ENCODE measurements around the gene CYREN.
"Not testable (repeated sequence)": the region's sequence is repeated elsewhere in the genome, so short reads cannot be mapped to it uniquely, and the experiment has no call there.

Gene CYREN

GRCh38 chr7:135147341-135147898, 23.1 kb downstream of the CYREN start:
- no peaks in the 10 kb centered on the region for H3K4me1 ChIP-seq (ENCODE audit: control insufficient read depth, insufficient read depth, low read length)
- no peak overlapping the region for H3K4me3 ChIP-seq (ENCODE audit: low read length)
- H3K36me3 ChIP-seq (ENCODE audit: control insufficient read depth, insufficient read depth, low read length): no peaks in the 10 kb centered on the region
- H3K9me3 ChIP-seq (ENCODE audit: control insufficient read depth, insufficient read depth, low read length): no peaks in the 10 kb centered on the region
- H3K27me3 ChIP-seq (ENCODE audit: control insufficient read depth, insufficient read depth, low read length): no peaks in the 10 kb centered on the region
- no peak for DNase-seq (ENCODE audit: low read depth, low spot score)
- WGBS (ENCODE audit: insufficient coverage, insufficient read length): no CpG with 5 or more reads among the region's 6 CpGs
- no peak overlapping the region for H3K27ac ChIP-seq (ENCODE audit: low read length)

DNA sequence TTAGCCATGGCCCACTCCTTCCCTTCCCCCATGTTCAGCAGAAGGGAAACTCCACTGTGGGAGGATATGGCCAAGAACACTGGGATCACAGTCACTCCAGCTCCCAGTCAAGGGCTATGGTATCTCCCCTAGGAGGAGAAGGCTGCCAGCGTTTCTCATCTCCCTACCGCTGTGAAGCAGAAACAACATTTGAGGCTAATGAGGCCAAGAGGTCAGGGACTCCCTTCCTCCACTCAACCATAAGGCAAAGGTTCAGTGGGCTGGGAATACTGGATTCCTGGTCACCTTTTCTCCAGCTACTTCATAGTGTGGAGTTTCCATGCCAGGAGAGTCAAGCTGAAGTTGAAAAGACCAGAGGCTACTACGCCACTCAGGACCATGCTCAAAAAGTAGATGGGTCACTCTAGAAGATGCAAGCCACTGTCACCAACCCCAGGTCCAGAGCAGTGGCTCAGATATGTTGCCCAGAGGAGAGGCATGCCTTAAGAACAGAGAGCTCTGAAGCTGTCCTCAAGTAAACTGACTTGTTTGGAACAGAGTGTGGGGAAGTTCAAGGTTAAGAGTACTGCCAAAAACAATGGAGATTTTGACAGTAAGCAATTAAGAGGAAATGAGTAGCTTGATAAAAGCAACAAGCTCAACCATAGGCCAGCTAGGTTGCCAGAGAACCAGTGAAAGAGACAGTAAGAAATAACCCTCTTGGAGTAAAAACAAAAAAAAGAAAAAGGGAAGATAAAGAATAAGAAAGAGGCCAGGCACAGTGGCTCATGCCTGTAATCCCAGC, 26.4 kb downstream of the CYREN start:
- no peak for DNase-seq (ENCODE audit: low read depth, low spot score)
- H3K9me3 ChIP-seq (ENCODE audit: control insufficient read depth, insufficient read depth, low read length): no peaks in the 10 kb centered on the region
- no peak overlapping the region for H3K4me3 ChIP-seq (ENCODE audit: low read length)
- no peaks in the 10 kb centered on the region for H3K4me1 ChIP-seq (ENCODE audit: control insufficient read depth, insufficient read depth, low read length)
- H3K36me3 ChIP-seq (ENCODE audit: control insufficient read depth, insufficient read depth, low read length): no peaks in the 10 kb centered on the region
- WGBS (ENCODE audit: insufficient coverage, insufficient read length): no CpG with 5 or more reads among the region's 3 CpGs
- H3K27me3 ChIP-seq (ENCODE audit: control insufficient read depth, insufficient read depth, low read length): no peaks in the 10 kb centered on the region
- no peak overlapping the region for H3K27ac ChIP-seq (ENCODE audit: low read length)

DNA sequence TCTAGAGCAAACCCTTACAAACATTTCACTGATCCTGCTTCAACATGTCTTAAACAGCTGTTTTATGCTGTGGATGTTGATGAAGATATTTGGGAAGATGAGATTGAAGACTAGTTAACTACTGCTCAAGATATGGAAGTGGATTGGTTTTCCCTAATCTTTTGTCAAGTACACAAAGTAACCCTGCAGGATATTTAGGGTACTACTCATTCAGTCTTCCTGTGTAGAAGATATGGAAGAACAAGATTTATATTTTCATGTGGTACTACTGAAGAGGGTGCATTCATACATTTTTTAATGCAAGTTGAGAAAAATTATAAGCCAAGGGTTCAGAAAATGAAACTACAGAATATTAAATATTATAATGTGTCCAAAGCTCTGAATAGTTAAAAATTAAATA, 40.9 kb downstream of the CYREN start:
- Histone ChIP-seq H3K4me3 (ENCODE audit: low read length) (no peak overlapping the region), H3K27ac (ENCODE audit: low read length) (no peak overlapping the region), H3K4me1 (ENCODE audit: control insufficient read depth, insufficient read depth, low read length) (no peaks in the 10 kb centered on the region; the same call in 1 of the 2 replicates), H3K9me3 (ENCODE audit: control insufficient read depth, insufficient read depth, low read length) (no peaks in the 10 kb centered on the region), H3K36me3 (ENCODE audit: control insufficient read depth, insufficient read depth, low read length) (no peaks in the 10 kb centered on the region), H3K27me3 (ENCODE audit: control insufficient read depth, insufficient read depth, low read length) (no peaks in the 10 kb centered on the region)
- no peak for DNase-seq (ENCODE audit: low read depth, low spot score)

DNA sequence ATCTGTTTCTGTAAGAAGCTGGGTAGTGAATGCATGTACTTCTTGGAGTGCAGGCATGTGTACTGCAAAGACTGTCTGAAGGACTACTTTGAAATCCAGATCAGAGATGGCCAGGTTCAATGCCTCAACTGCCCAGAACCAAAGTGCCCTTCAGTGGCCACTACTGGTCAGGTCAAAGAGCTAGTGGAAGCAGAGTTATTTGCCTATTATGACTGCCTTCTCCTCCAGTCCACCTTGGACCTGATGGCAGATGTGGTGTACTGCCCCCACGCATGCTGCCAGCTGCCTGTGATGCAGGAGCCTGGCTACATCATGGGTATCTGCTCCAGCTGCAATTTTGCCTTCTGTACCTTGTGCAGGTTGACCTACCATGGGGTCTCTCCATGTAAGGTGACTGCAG, 41.6 kb downstream of the CYREN start:
- Histone ChIP-seq H3K4me3 (ENCODE audit: low read length) (no peak overlapping the region), H3K27ac (ENCODE audit: low read length) (no peak overlapping the region), H3K27me3 (ENCODE audit: control insufficient read depth, insufficient read depth, low read length) (no peaks in the 10 kb centered on the region), H3K9me3 (ENCODE audit: control insufficient read depth, insufficient read depth, low read length) (no peaks in the 10 kb centered on the region), H3K4me1 (ENCODE audit: control insufficient read depth, insufficient read depth, low read length) (no peaks in the 10 kb centered on the region; the same call in 1 of the 2 replicates), H3K36me3 (ENCODE audit: control insufficient read depth, insufficient read depth, low read length) (no peaks in the 10 kb centered on the region)
- no CpG with 5 or more reads among the region's 1 CpG for WGBS (ENCODE audit: insufficient coverage, insufficient read length)
- DNase-seq (ENCODE audit: low read depth, low spot score): no peak

DNA sequence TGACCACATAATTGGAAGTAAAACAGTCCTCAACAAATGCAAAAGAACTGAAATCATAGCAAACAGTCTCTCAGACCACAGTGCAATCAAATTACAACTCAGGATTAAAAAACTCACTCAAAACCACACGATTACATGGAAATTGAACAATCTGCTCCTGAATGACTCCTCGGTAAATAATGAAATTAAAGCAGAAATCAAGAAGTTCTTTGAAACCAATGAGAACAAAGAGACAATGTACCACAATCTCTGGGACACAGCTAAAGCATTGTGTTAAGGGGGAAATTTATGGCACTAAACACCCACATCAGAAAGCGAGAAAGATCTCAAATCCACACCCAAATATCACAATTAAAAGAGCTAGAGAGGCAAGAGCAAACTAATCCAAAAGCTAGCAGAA, 45.9 kb downstream of the CYREN start:
- not testable (repeated sequence) for DNase-seq (ENCODE audit: low read depth, low spot score); H3K27me3 ChIP-seq (ENCODE audit: control insufficient read depth, insufficient read depth, low read length); H3K27ac ChIP-seq (ENCODE audit: low read length); H3K4me1 ChIP-seq (ENCODE audit: control insufficient read depth, insufficient read depth, low read length); H3K4me3 ChIP-seq (ENCODE audit: low read length); H3K9me3 ChIP-seq (ENCODE audit: control insufficient read depth, insufficient read depth, low read length); H3K36me3 ChIP-seq (ENCODE audit: control insufficient read depth, insufficient read depth, low read length)
- WGBS (ENCODE audit: insufficient coverage, insufficient read length): no CpG with 5 or more reads among the region's 3 CpGs

GRCh38 chr7:135121868-135122267, 48.6 kb downstream of the CYREN start:
- Histone ChIP-seq H3K27me3 (ENCODE audit: control insufficient read depth, insufficient read depth, low read length) (no peaks in the 10 kb centered on the region), H3K36me3 (ENCODE audit: control insufficient read depth, insufficient read depth, low read length) (no peaks in the 10 kb centered on the region), H3K27ac (ENCODE audit: low read length) (no peak overlapping the region), H3K9me3 (ENCODE audit: control insufficient read depth, insufficient read depth, low read length) (no peaks in the 10 kb centered on the region), H3K4me3 (ENCODE audit: low read length) (no peak overlapping the region), H3K4me1 (ENCODE audit: control insufficient read depth, insufficient read depth, low read length) (no peaks in the 10 kb centered on the region)
- WGBS (ENCODE audit: insufficient coverage, insufficient read length): no CpG with 5 or more reads among the region's 6 CpGs
- DNase-seq (ENCODE audit: low read depth, low spot score): no peak

DNA sequence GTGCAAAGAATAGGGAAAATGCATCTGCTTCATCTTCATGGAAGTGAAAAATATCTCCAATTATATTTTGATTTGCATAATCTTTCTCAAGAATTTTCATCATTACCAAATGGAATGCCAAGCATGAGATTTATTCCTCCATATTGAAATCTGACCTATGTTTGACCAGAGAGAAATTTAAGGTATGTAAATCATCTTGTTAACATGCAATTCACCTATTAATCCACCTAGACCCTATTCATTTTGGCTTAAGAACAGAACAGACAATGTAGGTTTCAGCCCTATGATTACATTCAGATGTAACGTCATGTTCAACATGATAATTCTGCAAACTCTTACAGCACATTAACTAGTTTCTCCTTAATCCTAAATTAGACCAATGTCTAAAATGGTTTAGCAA, 53.4 kb downstream of the CYREN start:
- H3K27ac ChIP-seq (ENCODE audit: low read length): no peak overlapping the region
- no CpG with 5 or more reads among the region's 1 CpG for WGBS (ENCODE audit: insufficient coverage, insufficient read length)

More for the DNA sequence above, 53.4 kb downstream of the CYREN start:
- H3K36me3 ChIP-seq (ENCODE audit: control insufficient read depth, insufficient read depth, low read length): no peaks in the 10 kb centered on the region
- no peak for DNase-seq (ENCODE audit: low read depth, low spot score)
- H3K27me3 ChIP-seq (ENCODE audit: control insufficient read depth, insufficient read depth, low read length): no peaks in the 10 kb centered on the region
- no peaks in the 10 kb centered on the region for H3K4me1 ChIP-seq (ENCODE audit: control insufficient read depth, insufficient read depth, low read length)
- H3K9me3 ChIP-seq (ENCODE audit: control insufficient read depth, insufficient read depth, low read length): no peaks in the 10 kb centered on the region
- H3K4me3 ChIP-seq (ENCODE audit: low read length): no peak overlapping the region
